H1 (cell line): ENCODE measurements around the gene INPP4B. TPM values are rescaled to one million over a fixed set of nuclear protein-coding genes. Genes with fewer than 3 reads are reported as not detected.
A peak's percentile ranks its signal among the peaks of the same experiment; 100 is the strongest.

Experiments
- CTCF ChIA-PET: fragments of 300-600 bp; sonication (Branson Sonifier 250); formaldehyde crosslinking; loops from one replicate; lab custom pipeline; 2021; ENCODE audit not compliant: partially characterized antibody; lab: Charles Lee
- POLR2A ChIA-PET: fragments of 300-600 bp; sonication (Branson Sonifier 250); formaldehyde crosslinking; loops from one replicate; lab custom pipeline; 2021; ENCODE audit warnings: inconsistent platforms; ENCODE audit not compliant: partially characterized antibody; lab: Charles Lee
- DNase-seq, 2 experiments: peaks; one replicate each; pipeline versions ENCODE4 v3.0.0 to v3.0.0-alpha.2; 2010 to 2022; ENCODE audit warnings: low spot score in 2 of 2, low read depth in 1 of 2, mixed read lengths in 1 of 2
- FAIRE-seq: peaks from 2 replicates; lab custom pipeline; 2011; peaks lifted over from hg19 to GRCh38; lab: Jason Lieb, UNC
- H2AFZ ChIP-seq: 2 replicates; pipeline ENCODE4 v1.8.1; 2012; ENCODE audit warnings: low read length, inconsistent platforms
- H2AK5ac ChIP-seq: 2 replicates; pipeline ENCODE4 v1.6.1; 2013; ENCODE audit warnings: low read depth, low read length
- H2BK120ac ChIP-seq: replicated peaks from 2 replicates; pipeline ENCODE3; 2013; ENCODE audit warnings: low read depth, low read length, inconsistent platforms
- H2BK12ac ChIP-seq: 2 replicates; pipeline ENCODE4 v1.6.1; 2013; ENCODE audit warnings: low read depth, low read length
- H2BK15ac ChIP-seq: 2 replicates; pipeline ENCODE4 v1.6.1; 2013; ENCODE audit warnings: low read length
- H2BK20ac ChIP-seq: 2 replicates; pipeline ENCODE4 v1.6.1; 2013; ENCODE audit warnings: low read length
- H2BK5ac ChIP-seq: 2 replicates; pipeline ENCODE4 v1.6.1; 2013; ENCODE audit warnings: low read depth, low read length
- H3K14ac ChIP-seq: 2 replicates; pipeline ENCODE4 v1.6.1; 2013; ENCODE audit warnings: inconsistent platforms; ENCODE audit not compliant: insufficient read length
- H3K18ac ChIP-seq: 2 replicates; pipeline ENCODE4 v1.6.1; 2013; ENCODE audit warnings: low read length; ENCODE audit errors: extremely low read depth
- H3K23ac ChIP-seq: 2 replicates; pipeline ENCODE4 v1.6.1; 2013; ENCODE audit warnings: inconsistent platforms; ENCODE audit not compliant: insufficient read length
- H3K23me2 ChIP-seq: 2 replicates; pipeline ENCODE4 v1.6.1; 2013; ENCODE audit warnings: low read depth, low read length
- H3K27ac ChIP-seq: 2 replicates; pipeline ENCODE4 v1.6.1; 2011; ENCODE audit warnings: low read depth, low read length, inconsistent platforms
- H3K27me3 ChIP-seq, 4 experiments: replicated peaks in 1 of 4; 1 replicate in 1 of 4; 2 replicates in 3 of 4; pipeline versions ENCODE4 v1.6.1 to v1.8.1; 2011 to 2013; ENCODE audit warnings: low read length in 3 of 4, mild to moderate bottlenecking in 3 of 4, inconsistent platforms in 2 of 4, mixed read lengths in 2 of 4, moderate library complexity in 1 of 4; ENCODE audit not compliant: control insufficient read depth in 3 of 4, insufficient read depth in 3 of 4; ENCODE audit errors: extremely low read depth in 1 of 4
- H3K36me3 ChIP-seq, 4 experiments: 2 replicates each; pipeline versions ENCODE4 v1.6.1 to v1.8.1; 2011 to 2013; ENCODE audit warnings: mild to moderate bottlenecking in 4 of 4, low read length in 3 of 4, moderate library complexity in 2 of 4, control low read depth in 1 of 4, inconsistent platforms in 1 of 4; ENCODE audit not compliant: insufficient read depth in 4 of 4, control insufficient read depth in 2 of 4
- H3K4ac ChIP-seq: replicated peaks from 2 replicates; pipeline ENCODE3; 2013; ENCODE audit warnings: low read length, low read depth, mixed read lengths, inconsistent platforms; ENCODE audit not compliant: insufficient read length
- H3K4me1 ChIP-seq, 4 experiments: replicated peaks in 1 of 4; 1 replicate in 1 of 4; 2 replicates in 3 of 4; pipeline versions ENCODE4 v1.6.1 to v1.8.1; 2011 to 2013; ENCODE audit warnings: low read length in 3 of 4, inconsistent platforms in 2 of 4, mixed read lengths in 1 of 4; ENCODE audit not compliant: insufficient read depth in 4 of 4, control insufficient read depth in 3 of 4
- H3K4me2 ChIP-seq, 2 experiments: 2 replicates each; pipeline versions ENCODE4 v1.6.1 to v1.8.1; 2011 to 2013; ENCODE audit warnings: low read depth in 2 of 2, low read length in 2 of 2, control low read depth in 1 of 2, inconsistent platforms in 1 of 2, mild to moderate bottlenecking in 1 of 2; ENCODE audit not compliant: insufficient read depth in 1 of 2
- H3K4me3 ChIP-seq, 4 experiments: fragments of 200-600, 300-600 bp in 1 of 4; sonication (generic), shearing (Covaris generic), sonication (Bioruptor Twin) in 1 of 4; 2 replicates each; pipeline versions ENCODE4 v1.5.1 to v1.8.1; 2011 to 2016; ENCODE audit warnings: low read length in 4 of 4, low read depth in 3 of 4, control low read depth in 2 of 4, inconsistent platforms in 2 of 4, mild to moderate bottlenecking in 2 of 4, mixed read lengths in 1 of 4, moderate library complexity in 1 of 4; ENCODE audit not compliant: insufficient read depth in 2 of 4; ENCODE audit errors: extremely low read depth in 1 of 4
- H3K56ac ChIP-seq: replicated peaks from 2 replicates; pipeline ENCODE3; 2013; ENCODE audit warnings: low read depth, mild to moderate bottlenecking, mixed read lengths, low read length, inconsistent platforms; ENCODE audit not compliant: insufficient read length
- H3K79me1 ChIP-seq: 2 replicates; pipeline ENCODE4 v1.6.1; 2013; ENCODE audit warnings: low read depth, low read length, control low read depth
- H3K79me2 ChIP-seq, 2 experiments: 2 replicates each; pipeline versions ENCODE4 v1.6.1 to v1.8.1; 2012 to 2013; ENCODE audit warnings: low read length in 2 of 2, mild to moderate bottlenecking in 2 of 2, inconsistent platforms in 1 of 2; ENCODE audit not compliant: insufficient read depth in 2 of 2, control insufficient read depth in 1 of 2
- H3K9ac ChIP-seq, 4 experiments: replicated peaks in 1 of 4; 1 replicate in 1 of 4; 2 replicates in 3 of 4; pipeline versions ENCODE4 v1.6.1 to v1.8.1; 2011 to 2013; ENCODE audit warnings: low read depth in 3 of 4, low read length in 3 of 4, control low read depth in 2 of 4, mild to moderate bottlenecking in 2 of 4, moderate library complexity in 2 of 4, inconsistent platforms in 1 of 4; ENCODE audit errors: extremely low read depth in 1 of 4
- H3K9me3 ChIP-seq, 2 experiments: 2 replicates each; pipeline versions ENCODE4 v1.6.1 to v1.8.1; 2012 to 2013; ENCODE audit warnings: mild to moderate bottlenecking in 2 of 2, moderate library complexity in 2 of 2, control low read depth in 1 of 2, inconsistent platforms in 1 of 2, low read depth in 1 of 2, low read length in 1 of 2, mixed read lengths in 1 of 2; ENCODE audit not compliant: insufficient read depth in 2 of 2
- H4K20me1 ChIP-seq, 2 experiments: replicated peaks in 1 of 2; 2 replicates each; pipeline versions ENCODE3 to v1.8.1; 2011 to 2013; ENCODE audit warnings: inconsistent platforms in 2 of 2, low read length in 2 of 2, mild to moderate bottlenecking in 1 of 2; ENCODE audit not compliant: insufficient read depth in 2 of 2, control insufficient read depth in 1 of 2
- H4K5ac ChIP-seq: 2 replicates; pipeline ENCODE4 v1.6.1; 2013; ENCODE audit warnings: low read length, low read depth, mixed read lengths, inconsistent platforms; ENCODE audit not compliant: insufficient read length
- H4K8ac ChIP-seq: 2 replicates; pipeline ENCODE4 v1.8.0; 2013; ENCODE audit warnings: mild to moderate bottlenecking, moderate library complexity, low read length, inconsistent platforms; ENCODE audit not compliant: insufficient read depth; ENCODE audit errors: extremely low read depth
- H4K91ac ChIP-seq: replicated peaks from 2 replicates; pipeline ENCODE3; 2013; ENCODE audit warnings: low read length, mixed read lengths, inconsistent platforms; ENCODE audit not compliant: insufficient read length
- CTCF ChIP-seq, 3 experiments: IDR thresholded peaks; 1 replicate in 2 of 3; 2 replicates in 1 of 3; pipeline versions ENCODE4 v1.5.1 to v1.6.1; 2011; ENCODE audit warnings: low read length in 3 of 3, mild to moderate bottlenecking in 3 of 3, inconsistent platforms in 2 of 3, low read depth in 1 of 3, moderate library complexity in 1 of 3; ENCODE audit not compliant: insufficient read depth in 1 of 3; ENCODE audit errors: control extremely low read depth in 1 of 3
- EGR1 ChIP-seq: IDR thresholded peaks from 2 replicates; pipeline ENCODE4 v1.6.1; 2011; ENCODE audit warnings: low read depth, low read length, borderline replicate concordance
- MAFK ChIP-seq: IDR thresholded peaks from 2 replicates; pipeline ENCODE4 v1.6.1; 2012; ENCODE audit warnings: low read depth, mild to moderate bottlenecking, improper control_type of control experiment, low read length
- RBBP5 ChIP-seq: IDR thresholded peaks from 2 replicates; pipeline ENCODE4 v1.7.1; 2012; ENCODE audit warnings: low read depth, mild to moderate bottlenecking, inconsistent platforms, low read length, moderate library complexity, borderline replicate concordance
- SAP30 ChIP-seq: fragments of 300-600 bp; sonication (generic); IDR thresholded peaks from 2 replicates; pipeline ENCODE4 v1.7.1; 2012; ENCODE audit warnings: low read length, moderate library complexity, mild to moderate bottlenecking, inconsistent platforms; ENCODE audit not compliant: insufficient read depth, insufficient replicate concordance
- SRF ChIP-seq: IDR thresholded peaks from 2 replicates; pipeline ENCODE4 v1.6.1; 2011; ENCODE audit warnings: mild to moderate bottlenecking, low read depth, low read length, moderate library complexity
- TEAD4 ChIP-seq: IDR thresholded peaks from 2 replicates; pipeline ENCODE4 v1.6.1; 2012; ENCODE audit warnings: low read depth, low read length, inconsistent platforms, mixed read lengths
- WGBS, 2 experiments: shearing (Covaris generic) in 1 of 2; methylation state at CpG; one replicate each; pipeline versions ENCODE4 v1.1.6 to v1.1.7; 2013 to 2015; ENCODE audit warnings: low lambda C conversion rate in 2 of 2, mixed read lengths in 2 of 2, inconsistent platforms in 1 of 2, low coverage in 1 of 2, missing lambda C conversion rate in 1 of 2; ENCODE audit not compliant: insufficient replicate concordance in 2 of 2, insufficient coverage in 1 of 2, insufficient read length in 1 of 2; ENCODE audit errors: extremely low coverage in 1 of 2, missing lambda C conversion rate in 1 of 2; 5-methylcytosine and 5-hydroxymethylcytosine counted together
- polyA plus RNA-seq, 7 experiments: library from polyadenylated mRNA; depleted of rRNA in 3 of 7; stranded (reverse) in 5 of 7; unstranded in 2 of 7; fragments of >200 nt in 5 of 7; fragments of 200-250 nt in 2 of 7; gene quantifications; 1 replicate in 5 of 7; 2 replicates in 1 of 7; 4 replicates in 1 of 7; pipeline versions ENCODE4 v1.2.1 to v1.2.3, GENCODE V29; 2011 to 2013; ENCODE audit warnings: missing spikeins in 2 of 7, mixed read lengths in 2 of 7
- total RNA-seq: library from RNA; stranded (reverse); fragmentation: NEBNext Ultra II Directional; extraction: Animal tissue kit (Norgen Biotek cat#: 25700); gene quantifications from 2 replicates; pipeline ENCODE4 v1.2.1, GENCODE V29; 2021

The INPP4B gene
- total and polyA plus RNA-seq, 2 of the 8 experiments (the other 6 are each of a cell fraction or from before 2014, with no cell fraction given): 0.11 to 0.54 TPM

GRCh38 chr4:142414366-142414990 is 431.6 kb downstream of the INPP4B start:
- no peak for FAIRE-seq
- CTCF ChIA-PET: interaction anchor here (1.0 to 1.1 kb wide), 2 partner anchors 49 to 703 kb away, joined by 3 read pairs; no protein-coding TSS in a partner anchor
- no peak overlapping the region for H3K27ac ChIP-seq
- TF ChIP-seq TEAD4 (no peak), RBBP5 (no peak), SAP30 (no peak), EGR1 (no peak), SRF (no peak), MAFK (no peak), CTCF (IDR thresholded peaks at IDR 0.05; ENCODE audit: control extremely low read depth in 1 of 3, insufficient read depth in 1 of 3, low read depth in 1 of 3, low read length in 3 of 3) (no peak)

More at GRCh38 chr4:142414366-142414990, 431.6 kb downstream of the INPP4B start:
- Histone ChIP-seq H2AFZ (no peak overlapping the region), H2BK5ac (no peak overlapping the region), H3K4me3 (no peak overlapping the region), H4K8ac (no peak overlapping the region), H3K4me1 (peaks cover 0 to 4% (median 1%) of the 10 kb centered on the region in 4 experiments; a peak in 2 of 7 replicates), H3K9me3 (no peaks in the 10 kb centered on the region), H3K56ac (peak overlapping the region; percentile 18), H3K4me2 (no peak overlapping the region), H3K4ac (no peak overlapping the region), H3K23ac (no peak overlapping the region), H3K23me2 (no peaks in the 10 kb centered on the region), H3K18ac (no peak overlapping the region), H2BK20ac (no peak overlapping the region), H3K9ac (no peak overlapping the region), H3K79me2 (no peaks in the 10 kb centered on the region), H3K79me1 (no peaks in the 10 kb centered on the region), H3K36me3 (no peaks in the 10 kb centered on the region), H2BK15ac (no peak overlapping the region), H4K91ac (no peak overlapping the region), H3K14ac (no peak overlapping the region), H2BK12ac (no peak overlapping the region), H2BK120ac (no peak overlapping the region), H4K20me1 (no peaks in the 10 kb centered on the region), H4K5ac (no peak overlapping the region), H2AK5ac (no peak overlapping the region), H3K27me3 (no peaks in the 10 kb centered on the region)
- DNase-seq: no peak
- POLR2A ChIA-PET: no interaction called here
- 96% methylated on average over 4 of the region's 4 CpGs; no CpG with 5 or more reads in 1 of the 2 experiments for WGBS, 2 experiments
